Mammary epithelial cell (primary cell): ENCODE data around the gene KCNN2.

Source experiments
- EZH2 ChIP-seq: IDR thresholded peaks from 2 replicates; pipeline ENCODE4 v1.6.1; 2012; ENCODE audit warnings: low read length, inconsistent platforms, borderline replicate concordance
- TF ChIP-seq, protein P1 (sequence below), 2 donors: IDR thresholded peaks in 1 of 2; conservative IDR thresholded peaks in 1 of 2; 2 replicates each; pipeline ENCODE4 v1.5.1; 2011 to 2012; ENCODE audit warnings: inconsistent platforms in 2 of 2, low read length in 2 of 2, mild to moderate bottlenecking in 2 of 2, control low read depth in 1 of 2, low read depth in 1 of 2; ENCODE audit not compliant: insufficient read depth in 1 of 2; ENCODE audit errors: extremely low read depth in 1 of 2

DNA sequence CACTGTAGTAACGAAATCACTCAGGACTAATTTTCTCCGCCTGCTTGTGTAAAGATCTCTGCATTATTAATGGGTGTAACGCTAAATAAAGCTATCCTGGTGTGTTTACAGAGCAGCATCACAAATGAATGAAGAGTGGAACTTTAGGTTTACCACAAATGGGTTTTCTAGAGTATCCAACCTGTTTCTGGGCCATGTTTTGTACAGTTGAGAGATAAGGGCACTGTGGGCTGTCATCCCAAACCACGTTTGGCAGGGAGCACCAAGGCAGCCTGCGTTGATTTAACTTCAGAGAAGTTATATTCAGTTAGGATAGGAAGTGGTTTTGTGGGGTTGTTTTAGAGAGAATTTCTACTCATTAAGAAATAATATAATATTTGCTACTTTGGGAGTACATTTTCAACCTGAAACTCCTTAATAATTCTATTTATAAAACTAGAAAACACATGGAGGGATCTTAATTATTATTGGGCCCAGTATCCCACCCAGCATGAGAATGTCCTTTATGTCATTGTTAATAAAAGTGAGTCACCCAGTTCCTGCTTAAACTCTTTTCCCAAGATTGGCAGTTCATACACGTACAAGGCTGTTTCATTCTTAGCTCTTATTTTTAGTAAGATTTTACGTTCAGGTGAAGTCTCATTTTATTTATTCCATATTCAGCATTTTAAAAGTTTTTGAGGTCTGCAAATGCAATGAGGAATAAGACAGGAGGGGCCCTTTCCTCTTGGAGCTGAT, 8.0 kb downstream of the KCNN2 start:
- TF ChIP-seq, protein P1, sequence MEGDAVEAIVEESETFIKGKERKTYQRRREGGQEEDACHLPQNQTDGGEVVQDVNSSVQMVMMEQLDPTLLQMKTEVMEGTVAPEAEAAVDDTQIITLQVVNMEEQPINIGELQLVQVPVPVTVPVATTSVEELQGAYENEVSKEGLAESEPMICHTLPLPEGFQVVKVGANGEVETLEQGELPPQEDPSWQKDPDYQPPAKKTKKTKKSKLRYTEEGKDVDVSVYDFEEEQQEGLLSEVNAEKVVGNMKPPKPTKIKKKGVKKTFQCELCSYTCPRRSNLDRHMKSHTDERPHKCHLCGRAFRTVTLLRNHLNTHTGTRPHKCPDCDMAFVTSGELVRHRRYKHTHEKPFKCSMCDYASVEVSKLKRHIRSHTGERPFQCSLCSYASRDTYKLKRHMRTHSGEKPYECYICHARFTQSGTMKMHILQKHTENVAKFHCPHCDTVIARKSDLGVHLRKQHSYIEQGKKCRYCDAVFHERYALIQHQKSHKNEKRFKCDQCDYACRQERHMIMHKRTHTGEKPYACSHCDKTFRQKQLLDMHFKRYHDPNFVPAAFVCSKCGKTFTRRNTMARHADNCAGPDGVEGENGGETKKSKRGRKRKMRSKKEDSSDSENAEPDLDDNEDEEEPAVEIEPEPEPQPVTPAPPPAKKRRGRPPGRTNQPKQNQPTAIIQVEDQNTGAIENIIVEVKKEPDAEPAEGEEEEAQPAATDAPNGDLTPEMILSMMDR (conservative IDR thresholded peaks at IDR 0.05 in 1 of 2, IDR thresholded peaks at IDR 0.05 in 1 of 2; ENCODE audit: extremely low read depth in 1 of 2, insufficient read depth in 1 of 2, low read depth in 1 of 2, low read length in 2 of 2): no peak
- no peak for TF ChIP-seq EZH2
